IMR-90 (cell line): Measurements from ENCODE around the gene KTN1. TPM values are rescaled to one million over a fixed set of nuclear protein-coding genes. Genes with fewer than 3 reads are reported as not detected.

Experiments
- ATAC-seq: fragments of 200-7000 bp; cut with Tn5 transposase; 2 replicates; pipeline ENCODE4 v1.9.1; 2020; ENCODE audit warnings: low read depth, mild to moderate bottlenecking, moderate library complexity
- BruUV-seq: library from RNA; stranded (reverse); fragments of 400-500 nt; replicated peaks from 2 replicates; lab custom pipeline; 2021; lab: Mats Ljungman, UMichigan
- CTCF ChIA-PET: fragments of 300-600 bp; formaldehyde crosslinking; extraction: SDS; loops from one replicate; lab custom pipeline; 2021; ENCODE audit warnings: antibody characterized with exemption; lab: Yijun Ruan, JAX
- POLR2A ChIA-PET: fragments of 300-600 bp; sonication (Branson Sonifier 250); formaldehyde crosslinking; loops from one replicate; lab custom pipeline; 2022; ENCODE audit warnings: antibody characterized with exemption; ENCODE audit not compliant: unreplicated experiment; lab: Charles Lee
- DNase-seq: peaks from one replicate; pipeline ENCODE4 v3.0.0; 2013
- H2AFZ ChIP-seq: replicated peaks from 2 replicates; pipeline ENCODE3; 2013; ENCODE audit warnings: low read length, mild to moderate bottlenecking; ENCODE audit not compliant: poor library complexity
- H2AK5ac ChIP-seq: 2 replicates; pipeline ENCODE4 v1.6.1; 2013; ENCODE audit warnings: low read depth, low read length, inconsistent platforms
- H2AK9ac ChIP-seq: replicated peaks from 2 replicates; pipeline ENCODE3; 2013; ENCODE audit warnings: mild to moderate bottlenecking, low read depth, low read length, moderate library complexity; ENCODE audit not compliant: poor library complexity
- H2BK120ac ChIP-seq: 2 replicates; pipeline ENCODE4 v1.6.1; 2013; ENCODE audit warnings: low read depth, low read length, inconsistent platforms
- H2BK15ac ChIP-seq: 3 replicates; pipeline ENCODE4 v1.6.1; 2013; ENCODE audit warnings: low read depth, low read length, inconsistent platforms
- H2BK20ac ChIP-seq: 2 replicates; pipeline ENCODE4 v1.6.1; 2013; ENCODE audit warnings: low read depth, mild to moderate bottlenecking, inconsistent platforms, low read length, moderate library complexity
- H2BK5ac ChIP-seq: 2 replicates; pipeline ENCODE4 v1.6.1; 2013; ENCODE audit warnings: mild to moderate bottlenecking, low read depth, low read length, inconsistent platforms; ENCODE audit not compliant: poor library complexity, severe bottlenecking
- H3K14ac ChIP-seq: replicated peaks from 2 replicates; pipeline ENCODE4 v1.6.1; 2013; ENCODE audit warnings: low read depth, low read length, inconsistent platforms
- H3K18ac ChIP-seq: 2 replicates; pipeline ENCODE4 v1.6.1; 2013; ENCODE audit warnings: low read depth, low read length, control low read depth
- H3K23ac ChIP-seq: 2 replicates; pipeline ENCODE4 v1.6.1; 2013; ENCODE audit warnings: low read depth, low read length, inconsistent platforms
- H3K27ac ChIP-seq: 2 replicates; pipeline ENCODE4 v1.5.1; 2013; ENCODE audit warnings: mild to moderate bottlenecking, control low read depth, low read length; ENCODE audit not compliant: insufficient read depth
- H3K27me3 ChIP-seq: 2 replicates; pipeline ENCODE4 v1.6.1; 2013; ENCODE audit warnings: low read length; ENCODE audit not compliant: control insufficient read depth, insufficient read depth
- H3K36me3 ChIP-seq: 2 replicates; pipeline ENCODE4 v1.6.1; 2013; ENCODE audit warnings: low read length, mixed read lengths; ENCODE audit not compliant: control insufficient read depth, insufficient read depth
- H3K4ac ChIP-seq: 2 replicates; pipeline ENCODE4 v1.6.1; 2013; ENCODE audit warnings: low read depth, low read length, inconsistent platforms
- H3K4me1 ChIP-seq: 2 replicates; pipeline ENCODE4 v1.6.1; 2013; ENCODE audit warnings: low read length, mixed read lengths; ENCODE audit not compliant: control insufficient read depth, insufficient read depth
- H3K4me2 ChIP-seq: 2 replicates; pipeline ENCODE4 v1.6.1; 2013; ENCODE audit warnings: low read depth, mild to moderate bottlenecking, control low read depth, low read length, moderate library complexity
- H3K4me3 ChIP-seq: 2 replicates; pipeline ENCODE4 v1.5.1; 2013; ENCODE audit warnings: low read depth, mild to moderate bottlenecking, control low read depth, low read length, moderate library complexity; ENCODE audit not compliant: insufficient read depth
- H3K56ac ChIP-seq: 2 replicates; pipeline ENCODE4 v1.6.1; 2013; ENCODE audit warnings: low read length, inconsistent platforms; ENCODE audit not compliant: insufficient read depth; ENCODE audit errors: extremely low read depth
- H3K79me1 ChIP-seq, 2 experiments: 2 replicates each; pipeline ENCODE4 v1.6.1; 2013; ENCODE audit warnings: low read length in 2 of 2, inconsistent platforms in 1 of 2, low read depth in 1 of 2
- H3K9ac ChIP-seq: 2 replicates; pipeline ENCODE4 v1.6.1; 2013; ENCODE audit warnings: low read depth, low read length, control low read depth
- H3K9me1 ChIP-seq: 2 replicates; pipeline ENCODE4 v1.6.1; 2013; ENCODE audit warnings: low read length, inconsistent platforms; ENCODE audit not compliant: insufficient read depth
- H3K9me3 ChIP-seq: 2 replicates; pipeline ENCODE4 v1.6.1; 2013; ENCODE audit warnings: low read length; ENCODE audit not compliant: control insufficient read depth, insufficient read depth
- H4K20me1 ChIP-seq: 2 replicates; pipeline ENCODE4 v1.6.1; 2013; ENCODE audit warnings: low read length, inconsistent platforms; ENCODE audit not compliant: insufficient read depth
- H4K5ac ChIP-seq: 2 replicates; pipeline ENCODE4 v1.6.1; 2013; ENCODE audit warnings: mild to moderate bottlenecking, low read depth, low read length, control low read depth
- H4K8ac ChIP-seq, 2 experiments: 2 replicates each; pipeline ENCODE4 v1.6.1; 2013; ENCODE audit warnings: low read depth in 2 of 2, low read length in 2 of 2, control low read depth in 1 of 2, inconsistent platforms in 1 of 2
- H4K91ac ChIP-seq: 2 replicates; pipeline ENCODE4 v1.6.1; 2013; ENCODE audit warnings: low read depth, low read length, inconsistent platforms; ENCODE audit not compliant: insufficient read depth
- BHLHE40 ChIP-seq: fragments of 150-350 bp; IDR thresholded peaks from 2 replicates; pipeline ENCODE4 v1.6.1; 2016; ENCODE audit warnings: mild to moderate bottlenecking, low read depth, low read length
- CEBPB ChIP-seq: IDR thresholded peaks from 2 replicates; pipeline ENCODE4 v1.6.1; 2012; ENCODE audit warnings: low read depth, low read length, improper control_type of control experiment
- CHD1 ChIP-seq: IDR thresholded peaks from 2 replicates; pipeline ENCODE4 v1.6.1; 2012; ENCODE audit warnings: low read depth, low read length, improper control_type of control experiment
- CTCF ChIP-seq: conservative IDR thresholded peaks from 2 replicates; pipeline ENCODE4 v1.5.1; 2012; ENCODE audit warnings: mild to moderate bottlenecking, low read depth, low read length, improper control_type of control experiment
- FOS ChIP-seq: fragments of 150-350 bp; IDR thresholded peaks from 2 replicates; pipeline ENCODE4 v1.6.1; 2016; ENCODE audit warnings: low read depth, low read length
- MAFK ChIP-seq: IDR thresholded peaks from 2 replicates; pipeline ENCODE4 v1.6.1; 2012; ENCODE audit warnings: low read depth, low read length, improper control_type of control experiment
- MAZ ChIP-seq: IDR thresholded peaks from 2 replicates; pipeline ENCODE4 v1.6.1; 2012; ENCODE audit warnings: low read depth, mild to moderate bottlenecking, low read length, improper control_type of control experiment, moderate library complexity, borderline replicate concordance
- MXI1 ChIP-seq: IDR thresholded peaks from 2 replicates; pipeline ENCODE4 v1.6.1; 2012; ENCODE audit warnings: low read depth, mild to moderate bottlenecking, low read length, moderate library complexity, borderline replicate concordance
- NFE2L2 ChIP-seq: fragments of 150-350 bp; IDR thresholded peaks from 2 replicates; pipeline ENCODE4 v1.6.1; 2016; ENCODE audit warnings: low read depth, mild to moderate bottlenecking, low read length
- POLR2A ChIP-seq: IDR thresholded peaks from 2 replicates; pipeline ENCODE4 v1.6.1; 2012; ENCODE audit warnings: mild to moderate bottlenecking, low read depth, low read length
- RAD21 ChIP-seq: IDR thresholded peaks from 2 replicates; pipeline ENCODE4 v1.6.1; 2012; ENCODE audit warnings: low read length, improper control_type of control experiment
- RCOR1 ChIP-seq: IDR thresholded peaks from 2 replicates; pipeline ENCODE4 v1.6.1; 2012; ENCODE audit warnings: mild to moderate bottlenecking, low read length, improper control_type of control experiment; ENCODE audit not compliant: insufficient replicate concordance
- RFX5 ChIP-seq: IDR thresholded peaks from 2 replicates; pipeline ENCODE4 v1.8.0; 2012; ENCODE audit warnings: low read depth, mild to moderate bottlenecking, low read length, moderate library complexity
- SMC3 ChIP-seq: fragments of 150-350 bp; IDR thresholded peaks from 2 replicates; pipeline ENCODE4 v1.6.1; 2016; ENCODE audit warnings: low read depth, mild to moderate bottlenecking, antibody characterized with exemption, low read length, moderate library complexity
- USF2 ChIP-seq: fragments of 150-350 bp; IDR thresholded peaks from 2 replicates; pipeline ENCODE4 v1.6.1; 2017; ENCODE audit warnings: mild to moderate bottlenecking, antibody characterized with exemption, low read length, low read depth
- WGBS, 2 experiments: methylation state at CpG; one replicate each; pipeline versions ENCODE4 v1.1.5 to v1.1.7; 2013; ENCODE audit warnings: missing lambda C conversion rate in 2 of 2; ENCODE audit not compliant: insufficient read length in 1 of 2; ENCODE audit errors: extremely low coverage in 2 of 2; 5-methylcytosine and 5-hydroxymethylcytosine counted together
- dilution Hi-C: fragments of 300-500 bp; cut with HindIII; formaldehyde crosslinking; loops from one replicate; pipeline ENCODE4 v1.14.3; 2018; ENCODE audit warnings: low sequenced_read_pairs; ENCODE audit not compliant: unreplicated experiment
- in situ Hi-C: fragments of 300-500 bp; cut with MboI; formaldehyde crosslinking; loops from 3 replicates; pipeline ENCODE4 v1.14.3; 2019; ENCODE audit warnings: low sequenced_read_pairs, inconsistent platforms, mixed read lengths
- intact Hi-C: fragments of 100-400 bp; cut with micrococcal nuclease; formaldehyde crosslinking; loops from 2 replicates; pipeline ENCODE4 v1.10.0; 2022
- polyA plus RNA-seq, 3 experiments: library from polyadenylated mRNA; depleted of rRNA; stranded (reverse); fragments of >200 nt; gene quantifications; 2 replicates each; pipeline ENCODE4 v1.2.3, GENCODE V29; 2012; ENCODE audit warnings: low replicate concordance in 1 of 3
- total RNA-seq: library from RNA; depleted of rRNA; stranded (reverse); fragments of >200 nt; gene quantifications from 2 replicates; pipeline ENCODE4 v1.2.3, GENCODE V29; 2012
- TF ChIP-seq, protein P1 (sequence below): fragments of 150-350 bp; IDR thresholded peaks from 2 replicates; pipeline ENCODE4 v1.6.1; 2016; ENCODE audit warnings: low read depth, mild to moderate bottlenecking, low read length, moderate library complexity, borderline replicate concordance

Gene KTN1
- total and polyA plus RNA-seq, 2 of the 4 experiments (the other 2 are of a cell fraction): 42.1 to 57.2 TPM

- Histone ChIP-seq H2AK5ac (no peak overlapping the region), H3K9me1 (no peaks in the 10 kb centered on the region; the same call in 1 of the 2 replicates), H3K18ac (no peak overlapping the region), H3K4me1 (no peaks in the 10 kb centered on the region), H2AFZ (no peak overlapping the region), H3K4me2 (no peak overlapping the region), H4K5ac (no peak overlapping the region), H2BK120ac (no peak overlapping the region), H3K4ac (no peak overlapping the region), H3K27me3 (no peaks in the 10 kb centered on the region), H3K36me3 (peaks cover 14% of the 10 kb centered on the region), H4K8ac (no peak overlapping the region), H3K79me1 (peaks cover 0 to 5% of the 10 kb centered on the region in 2 experiments; a peak in 1 of 4 replicates), H3K4me3 (no peak overlapping the region), H2BK15ac (no peak overlapping the region), H2BK5ac (no peak overlapping the region), H3K27ac (no peak overlapping the region), H3K9ac (no peak overlapping the region), H3K23ac (no peak overlapping the region), H3K56ac (no peak overlapping the region), H2BK20ac (no peak overlapping the region), H4K20me1 (no peaks in the 10 kb centered on the region), H4K91ac (no peak overlapping the region), H2AK9ac (no peak overlapping the region), H3K14ac (no peak overlapping the region), H3K9me3 (no peaks in the 10 kb centered on the region)
- no TSS peak for BruUV-seq
- intact Hi-C loops (loop anchor here (5.0 kb wide), 1 partner anchor 36 kb away; no protein-coding TSS in a partner anchor), in situ Hi-C loops (no loop called here), dilution Hi-C loops (no loop called here)
- no CpG with 5 or more reads among the region's 2 CpGs for WGBS, 2 experiments
- POLR2A ChIA-PET: no interaction called here
- DNase-seq (no peak), ATAC-seq (no peak)
- TF ChIP-seq MAZ (no peak), CEBPB (no peak), POLR2A (no peak), CTCF (no peak), NFE2L2 (no peak), BHLHE40 (no peak), RCOR1 (no peak), SMC3 (no peak), RFX5 (no peak), CHD1 (no peak), USF2 (no peak), FOS (no peak), MAFK (no peak), MXI1 (no peak), RAD21 (no peak)
- TF ChIP-seq, protein P1, sequence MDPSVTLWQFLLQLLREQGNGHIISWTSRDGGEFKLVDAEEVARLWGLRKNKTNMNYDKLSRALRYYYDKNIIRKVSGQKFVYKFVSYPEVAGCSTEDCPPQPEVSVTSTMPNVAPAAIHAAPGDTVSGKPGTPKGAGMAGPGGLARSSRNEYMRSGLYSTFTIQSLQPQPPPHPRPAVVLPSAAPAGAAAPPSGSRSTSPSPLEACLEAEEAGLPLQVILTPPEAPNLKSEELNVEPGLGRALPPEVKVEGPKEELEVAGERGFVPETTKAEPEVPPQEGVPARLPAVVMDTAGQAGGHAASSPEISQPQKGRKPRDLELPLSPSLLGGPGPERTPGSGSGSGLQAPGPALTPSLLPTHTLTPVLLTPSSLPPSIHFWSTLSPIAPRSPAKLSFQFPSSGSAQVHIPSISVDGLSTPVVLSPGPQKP: no peak
- CTCF ChIA-PET: no interaction called here
Observed at GRCh38 chr14:55673048-55673447, 93.0 kb downstream of the KTN1 start.
